ENCODE measurements around the gene CIC. TPM values are rescaled to one million over a fixed set of nuclear protein-coding genes. Genes with fewer than 3 reads are reported as not detected.

CIC gene
- total and polyA plus RNA-seq, 2 of the 13 experiments (the other 11 are each of a cell fraction or from before 2014, with no cell fraction given) = 5.9 to 8.0 TPM

DNA sequence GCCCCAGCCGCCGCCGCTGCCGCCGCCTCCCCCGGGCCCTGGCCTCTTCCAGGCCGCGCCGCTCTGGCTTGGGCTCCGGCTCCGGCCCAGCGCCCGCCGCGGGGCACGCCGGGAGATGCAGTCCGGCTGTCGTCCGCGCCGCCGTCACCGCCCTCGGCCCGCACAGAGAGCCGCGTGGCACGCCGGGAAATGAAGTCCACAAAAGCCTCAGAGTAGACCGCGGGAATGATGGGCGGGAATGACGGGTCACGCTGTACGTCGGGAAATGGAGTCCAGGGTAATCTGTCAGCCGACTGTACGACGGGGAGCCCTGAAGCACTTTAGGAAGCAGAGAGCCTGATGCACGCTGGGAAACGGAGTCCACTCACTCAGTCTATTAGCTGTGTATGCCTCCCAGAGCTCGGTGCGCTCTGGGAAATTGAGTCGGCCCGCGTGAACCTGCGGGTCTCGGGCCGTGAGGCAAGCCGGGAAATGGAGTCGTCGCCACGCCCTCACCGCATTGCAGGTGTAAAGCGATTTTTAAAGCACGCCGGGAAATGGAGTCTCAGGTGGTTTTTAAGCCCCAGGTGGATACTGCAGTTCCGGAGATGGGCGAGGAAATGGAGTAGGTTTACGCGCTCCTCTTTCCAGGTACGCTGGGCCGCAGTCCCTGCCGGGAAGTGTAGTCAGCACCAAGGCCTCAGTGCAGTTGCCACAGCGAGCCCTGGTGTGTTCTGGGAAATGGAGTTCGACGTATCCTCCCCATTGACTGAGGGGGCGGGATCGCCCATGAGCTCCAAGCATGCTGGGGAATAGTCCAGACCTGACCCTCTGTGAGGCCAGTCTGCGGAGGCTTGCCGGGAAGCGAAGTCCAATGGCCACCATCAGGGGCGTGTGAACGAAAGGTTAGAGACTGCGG, 26.3 kb upstream of the CIC start, which contains the start of gene GSK3A (continued):
- TF ChIP-seq, protein P1, sequence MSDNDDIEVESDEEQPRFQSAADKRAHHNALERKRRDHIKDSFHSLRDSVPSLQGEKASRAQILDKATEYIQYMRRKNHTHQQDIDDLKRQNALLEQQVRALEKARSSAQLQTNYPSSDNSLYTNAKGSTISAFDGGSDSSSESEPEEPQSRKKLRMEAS (IDR thresholded peaks at IDR 0.05) = peak; percentile 73
- TF ChIP-seq TOE1 (CRISPR knock-in tag; IDR thresholded peaks at IDR 0.05) (no peak), REPIN1 (CRISPR knock-in tag; IDR thresholded peaks at IDR 0.05; ENCODE audit: borderline replicate concordance, low read depth) (no peak; the same call in 1 of the 2 replicates), KDM5B (CRISPR knock-in tag; IDR thresholded peaks at IDR 0.05; ENCODE audit: borderline replicate concordance) (peak; percentile 84; the same call in 1 of the 2 replicates), KDM4B (CRISPR knock-in tag; IDR thresholded peaks at IDR 0.05) (0 out of 2 replicates have a peak, but pooled peaks have one; percentile 39), ZSCAN9 (CRISPR knock-in tag; IDR thresholded peaks at IDR 0.05; ENCODE audit: borderline replicate concordance) (peak; percentile 81), ELF4 (CRISPR knock-in tag; IDR thresholded peaks at IDR 0.05; ENCODE audit: borderline replicate concordance) (peak; percentile 93; the same call in 1 of the 2 replicates), CBX2 (IDR thresholded peaks at IDR 0.05; ENCODE audit: low read depth, low read length) (no peak), CBX2 (CRISPR knock-in tag; IDR thresholded peaks at IDR 0.05; ENCODE audit: low read depth) (0 out of 2 replicates have a peak, but pooled peaks have one; percentile 65), ZNF260 (CRISPR knock-in tag; IDR thresholded peaks at IDR 0.05; ENCODE audit: borderline replicate concordance, low read depth) (no peak), BHLHE40 (IDR thresholded peaks at IDR 0.05; ENCODE audit: low read length) (peak; percentile 44), SRY (CRISPR knock-in tag; IDR thresholded peaks at IDR 0.05) (peak; percentile 25; the same call in 1 of the 2 replicates), RARA (CRISPR knock-in tag; IDR thresholded peaks at IDR 0.05) (peak; percentile 66), HHEX (CRISPR knock-in tag; IDR thresholded peaks at IDR 0.05) (no peak), LCORL (IDR thresholded peaks at IDR 0.05) (no peak), LCORL (CRISPR knock-in tag; IDR thresholded peaks at IDR 0.05) (peak; percentile 87), ZNF446 (CRISPR knock-in tag; IDR thresholded peaks at IDR 0.05) (0 out of 2 replicates have a peak, but pooled peaks have one; percentile 56), JUND (CRISPR knock-in tag; IDR thresholded peaks at IDR 0.05) (peak; percentile 58; the same call in 1 of the 2 replicates), CEBPB (IDR thresholded peaks at IDR 0.05; ENCODE audit: borderline replicate concordance, low read depth, low read length) (peak; percentile 89)
- TF ChIP-seq, protein P2, sequence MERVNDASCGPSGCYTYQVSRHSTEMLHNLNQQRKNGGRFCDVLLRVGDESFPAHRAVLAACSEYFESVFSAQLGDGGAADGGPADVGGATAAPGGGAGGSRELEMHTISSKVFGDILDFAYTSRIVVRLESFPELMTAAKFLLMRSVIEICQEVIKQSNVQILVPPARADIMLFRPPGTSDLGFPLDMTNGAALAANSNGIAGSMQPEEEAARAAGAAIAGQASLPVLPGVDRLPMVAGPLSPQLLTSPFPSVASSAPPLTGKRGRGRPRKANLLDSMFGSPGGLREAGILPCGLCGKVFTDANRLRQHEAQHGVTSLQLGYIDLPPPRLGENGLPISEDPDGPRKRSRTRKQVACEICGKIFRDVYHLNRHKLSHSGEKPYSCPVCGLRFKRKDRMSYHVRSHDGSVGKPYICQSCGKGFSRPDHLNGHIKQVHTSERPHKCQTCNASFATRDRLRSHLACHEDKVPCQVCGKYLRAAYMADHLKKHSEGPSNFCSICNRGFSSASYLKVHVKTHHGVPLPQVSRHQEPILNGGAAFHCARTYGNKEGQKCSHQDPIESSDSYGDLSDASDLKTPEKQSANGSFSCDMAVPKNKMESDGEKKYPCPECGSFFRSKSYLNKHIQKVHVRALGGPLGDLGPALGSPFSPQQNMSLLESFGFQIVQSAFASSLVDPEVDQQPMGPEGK (CRISPR knock-in tag; IDR thresholded peaks at IDR 0.05) = peak; percentile 71
- TF ChIP-seq, protein P3, sequence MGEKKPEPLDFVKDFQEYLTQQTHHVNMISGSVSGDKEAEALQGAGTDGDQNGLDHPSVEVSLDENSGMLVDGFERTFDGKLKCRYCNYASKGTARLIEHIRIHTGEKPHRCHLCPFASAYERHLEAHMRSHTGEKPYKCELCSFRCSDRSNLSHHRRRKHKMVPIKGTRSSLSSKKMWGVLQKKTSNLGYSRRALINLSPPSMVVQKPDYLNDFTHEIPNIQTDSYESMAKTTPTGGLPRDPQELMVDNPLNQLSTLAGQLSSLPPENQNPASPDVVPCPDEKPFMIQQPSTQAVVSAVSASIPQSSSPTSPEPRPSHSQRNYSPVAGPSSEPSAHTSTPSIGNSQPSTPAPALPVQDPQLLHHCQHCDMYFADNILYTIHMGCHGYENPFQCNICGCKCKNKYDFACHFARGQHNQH (CRISPR knock-in tag; IDR thresholded peaks at IDR 0.05) = 0 out of 2 replicates have a peak, but pooled peaks have one; percentile 60
- TF ChIP-seq, protein P4, sequence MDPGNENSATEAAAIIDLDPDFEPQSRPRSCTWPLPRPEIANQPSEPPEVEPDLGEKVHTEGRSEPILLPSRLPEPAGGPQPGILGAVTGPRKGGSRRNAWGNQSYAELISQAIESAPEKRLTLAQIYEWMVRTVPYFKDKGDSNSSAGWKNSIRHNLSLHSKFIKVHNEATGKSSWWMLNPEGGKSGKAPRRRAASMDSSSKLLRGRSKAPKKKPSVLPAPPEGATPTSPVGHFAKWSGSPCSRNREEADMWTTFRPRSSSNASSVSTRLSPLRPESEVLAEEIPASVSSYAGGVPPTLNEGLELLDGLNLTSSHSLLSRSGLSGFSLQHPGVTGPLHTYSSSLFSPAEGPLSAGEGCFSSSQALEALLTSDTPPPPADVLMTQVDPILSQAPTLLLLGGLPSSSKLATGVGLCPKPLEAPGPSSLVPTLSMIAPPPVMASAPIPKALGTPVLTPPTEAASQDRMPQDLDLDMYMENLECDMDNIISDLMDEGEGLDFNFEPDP (CRISPR knock-in tag; conservative IDR thresholded peaks at IDR 0.05) = no peak
- TF ChIP-seq, protein P5, sequence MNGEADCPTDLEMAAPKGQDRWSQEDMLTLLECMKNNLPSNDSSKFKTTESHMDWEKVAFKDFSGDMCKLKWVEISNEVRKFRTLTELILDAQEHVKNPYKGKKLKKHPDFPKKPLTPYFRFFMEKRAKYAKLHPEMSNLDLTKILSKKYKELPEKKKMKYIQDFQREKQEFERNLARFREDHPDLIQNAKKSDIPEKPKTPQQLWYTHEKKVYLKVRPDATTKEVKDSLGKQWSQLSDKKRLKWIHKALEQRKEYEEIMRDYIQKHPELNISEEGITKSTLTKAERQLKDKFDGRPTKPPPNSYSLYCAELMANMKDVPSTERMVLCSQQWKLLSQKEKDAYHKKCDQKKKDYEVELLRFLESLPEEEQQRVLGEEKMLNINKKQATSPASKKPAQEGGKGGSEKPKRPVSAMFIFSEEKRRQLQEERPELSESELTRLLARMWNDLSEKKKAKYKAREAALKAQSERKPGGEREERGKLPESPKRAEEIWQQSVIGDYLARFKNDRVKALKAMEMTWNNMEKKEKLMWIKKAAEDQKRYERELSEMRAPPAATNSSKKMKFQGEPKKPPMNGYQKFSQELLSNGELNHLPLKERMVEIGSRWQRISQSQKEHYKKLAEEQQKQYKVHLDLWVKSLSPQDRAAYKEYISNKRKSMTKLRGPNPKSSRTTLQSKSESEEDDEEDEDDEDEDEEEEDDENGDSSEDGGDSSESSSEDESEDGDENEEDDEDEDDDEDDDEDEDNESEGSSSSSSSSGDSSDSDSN (CRISPR knock-in tag; IDR thresholded peaks at IDR 0.05) = peak; percentile 52
